ENCODE results near the gene PAPPA2. TPM values are rescaled to one million over a fixed set of nuclear protein-coding genes. Genes with fewer than 3 reads are reported as not detected.

The PAPPA2 gene
- total RNA-seq, 4 donors from 2014 or later, result 0.07 to 0.97 (median 0.14) TPM

DNA sequence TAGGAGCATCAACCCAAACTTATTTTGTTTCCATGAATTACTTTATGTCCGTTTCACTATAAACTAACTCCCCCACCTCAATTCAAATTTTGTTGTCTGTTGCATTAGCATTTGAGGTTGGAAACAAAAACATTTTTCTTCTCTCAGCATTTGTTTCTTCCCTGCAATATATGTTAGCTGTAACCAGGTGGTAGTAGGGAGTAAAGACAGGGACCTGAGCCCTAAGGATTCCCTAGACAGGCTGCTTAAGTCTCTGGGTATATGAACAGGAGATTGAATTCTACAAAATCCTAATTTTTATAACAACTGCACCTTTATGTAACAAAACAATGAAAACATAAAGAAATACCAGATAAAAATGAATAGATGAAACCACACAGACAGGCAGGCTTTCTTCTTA, 242.6 kb downstream of the PAPPA2 start:
- H3K4me3 ChIP-seq (ENCODE audit: low read depth, poor library complexity, severe bottlenecking), result no peak overlapping the region
- no peak for DNase-seq (ENCODE audit: low spot score in 2 of 2)
- TF ChIP-seq, protein P1, sequence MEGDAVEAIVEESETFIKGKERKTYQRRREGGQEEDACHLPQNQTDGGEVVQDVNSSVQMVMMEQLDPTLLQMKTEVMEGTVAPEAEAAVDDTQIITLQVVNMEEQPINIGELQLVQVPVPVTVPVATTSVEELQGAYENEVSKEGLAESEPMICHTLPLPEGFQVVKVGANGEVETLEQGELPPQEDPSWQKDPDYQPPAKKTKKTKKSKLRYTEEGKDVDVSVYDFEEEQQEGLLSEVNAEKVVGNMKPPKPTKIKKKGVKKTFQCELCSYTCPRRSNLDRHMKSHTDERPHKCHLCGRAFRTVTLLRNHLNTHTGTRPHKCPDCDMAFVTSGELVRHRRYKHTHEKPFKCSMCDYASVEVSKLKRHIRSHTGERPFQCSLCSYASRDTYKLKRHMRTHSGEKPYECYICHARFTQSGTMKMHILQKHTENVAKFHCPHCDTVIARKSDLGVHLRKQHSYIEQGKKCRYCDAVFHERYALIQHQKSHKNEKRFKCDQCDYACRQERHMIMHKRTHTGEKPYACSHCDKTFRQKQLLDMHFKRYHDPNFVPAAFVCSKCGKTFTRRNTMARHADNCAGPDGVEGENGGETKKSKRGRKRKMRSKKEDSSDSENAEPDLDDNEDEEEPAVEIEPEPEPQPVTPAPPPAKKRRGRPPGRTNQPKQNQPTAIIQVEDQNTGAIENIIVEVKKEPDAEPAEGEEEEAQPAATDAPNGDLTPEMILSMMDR (IDR thresholded peaks at IDR 0.05), result no peak
- no peak for TF ChIP-seq POLR2A (IDR thresholded peaks at IDR 0.05)
- intact Hi-C loops (cut with DNase I; ENCODE audit: low total_unique reads), result no loop called here
- 62 to 78% methylated on average over 1 of the region's 1 CpG for WGBS, 2 donors

DNA sequence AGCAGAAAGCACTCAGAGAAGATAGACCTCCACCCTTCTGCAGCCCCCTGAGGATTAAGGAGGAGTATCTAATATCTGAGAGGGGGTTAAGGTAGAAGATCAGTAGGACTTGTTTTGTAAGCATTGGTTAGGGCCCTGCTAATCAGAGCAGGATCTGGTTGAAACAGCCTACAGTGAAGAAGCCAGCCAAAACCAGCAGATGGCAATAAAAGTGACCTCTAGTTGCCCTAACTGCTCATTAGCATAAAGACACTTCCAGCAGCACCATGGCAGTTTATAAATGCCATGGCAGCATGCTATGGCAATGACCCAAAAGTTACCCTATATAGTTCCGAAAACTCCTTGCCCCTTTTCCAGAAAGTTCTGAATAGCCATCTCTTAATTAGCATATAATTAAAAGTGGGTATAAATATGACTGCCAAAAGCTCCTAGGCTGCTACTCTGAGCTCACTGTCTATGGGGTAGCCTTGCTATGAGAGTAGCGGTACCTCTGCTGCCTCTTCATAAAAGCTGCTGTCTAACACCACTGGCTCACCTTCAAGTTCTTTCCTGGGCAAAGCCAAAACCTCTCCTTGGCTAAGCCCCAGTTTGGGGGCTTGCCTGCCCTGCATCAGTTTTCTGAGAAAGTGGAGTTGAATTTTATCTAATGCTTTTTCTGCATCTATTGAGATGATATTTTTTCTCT, 254.2 kb downstream of the PAPPA2 start:
- DNase-seq (ENCODE audit: low spot score in 2 of 2), result no peak
- 70 to 94% methylated on average over 2 of the region's 2 CpGs for WGBS, 2 donors
- no peak overlapping the region for H3K4me3 ChIP-seq (ENCODE audit: low read depth, poor library complexity, severe bottlenecking)
- TF ChIP-seq POLR2A (IDR thresholded peaks at IDR 0.05), result no peak
- TF ChIP-seq, protein P1 (IDR thresholded peaks at IDR 0.05), result no peak
- intact Hi-C loops (cut with DNase I; ENCODE audit: low total_unique reads), result no loop called here

DNA sequence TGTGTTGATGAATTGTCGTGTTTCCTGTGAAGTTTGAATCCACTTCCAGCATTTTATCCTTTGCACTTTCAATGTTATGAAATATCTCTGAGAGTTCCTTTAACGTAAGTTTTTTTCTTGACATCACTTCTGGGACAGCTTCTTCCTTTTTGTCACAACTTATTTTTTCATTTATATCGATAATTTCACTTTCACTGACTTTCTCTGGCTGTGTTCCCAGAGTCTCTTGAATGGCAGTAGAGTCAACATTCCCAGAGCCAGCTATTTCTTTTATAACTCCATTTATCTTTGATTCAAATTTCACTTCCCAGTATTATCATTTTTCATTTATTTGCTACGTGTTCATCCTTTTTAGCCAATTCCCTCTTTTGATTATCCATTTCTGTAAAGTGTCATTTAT, 256.5 kb downstream of the PAPPA2 start:
- WGBS, 2 donors, result 32 to 36% methylated on average over 4 of the region's 4 CpGs
- no peak overlapping the region for H3K4me3 ChIP-seq (ENCODE audit: low read depth, poor library complexity, severe bottlenecking)
- intact Hi-C loops (cut with DNase I; ENCODE audit: low total_unique reads), result no loop called here
- DNase-seq (ENCODE audit: low spot score in 2 of 2), result no peak
- TF ChIP-seq, protein P1 (IDR thresholded peaks at IDR 0.05), result no peak
- no peak for TF ChIP-seq POLR2A (IDR thresholded peaks at IDR 0.05)

DNA sequence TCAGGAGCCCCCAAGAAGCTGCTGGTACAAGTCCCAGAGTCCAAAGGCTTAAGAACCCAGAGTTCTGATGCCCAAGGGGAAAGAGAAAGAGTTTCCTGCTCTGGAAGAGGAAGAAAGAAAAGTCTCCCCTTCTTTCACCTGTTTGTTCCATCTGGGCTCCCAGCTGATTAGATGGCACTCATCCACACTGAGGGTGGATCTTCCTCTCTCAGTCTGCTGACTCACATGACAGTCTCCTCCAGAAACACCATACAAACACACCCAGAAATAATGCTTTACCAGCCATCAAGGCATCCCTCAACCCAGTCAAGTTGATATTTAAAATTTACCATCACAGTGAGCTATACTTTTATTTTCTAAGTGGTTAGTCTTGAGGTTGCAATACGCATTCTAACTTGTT, 257.9 kb downstream of the PAPPA2 start:
- no peak for DNase-seq (ENCODE audit: low spot score in 2 of 2)
- H3K4me3 ChIP-seq (ENCODE audit: low read depth, poor library complexity, severe bottlenecking), result no peak overlapping the region
- 85 to 86% methylated on average over 1 of the region's 1 CpG for WGBS, 2 donors
- intact Hi-C loops (cut with DNase I; ENCODE audit: low total_unique reads), result no loop called here
- no peak for TF ChIP-seq POLR2A (IDR thresholded peaks at IDR 0.05)
- TF ChIP-seq, protein P1 (IDR thresholded peaks at IDR 0.05), result no peak

DNA sequence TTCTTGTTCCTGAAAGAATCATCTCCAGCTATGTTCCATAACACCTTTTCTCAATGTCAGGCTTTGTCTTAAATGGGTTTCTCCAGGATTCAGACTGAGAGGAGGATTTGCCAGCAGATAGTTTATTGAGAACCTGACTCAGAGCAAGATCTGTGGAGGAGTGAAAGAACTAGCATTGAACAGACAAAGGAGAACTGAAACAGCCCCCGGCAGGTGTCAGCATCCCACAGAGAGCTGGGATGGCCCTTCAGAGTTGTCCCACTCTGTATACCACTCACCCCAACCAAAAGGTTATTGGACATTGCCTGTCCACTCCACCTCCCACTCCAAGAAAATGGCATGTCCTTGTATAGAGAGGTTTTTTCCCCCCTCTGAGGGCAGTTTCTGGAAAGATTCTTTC, 270.7 kb downstream of the PAPPA2 start:
- no peak for DNase-seq (ENCODE audit: low spot score in 2 of 2)
- intact Hi-C loops (cut with DNase I; ENCODE audit: low total_unique reads), result no loop called here
- WGBS, 2 donors, result 84 to 95% methylated on average over 1 of the region's 1 CpG

More for the DNA sequence above, 270.7 kb downstream of the PAPPA2 start:
- no peak overlapping the region for H3K4me3 ChIP-seq (ENCODE audit: low read depth, poor library complexity, severe bottlenecking)
- no peak for TF ChIP-seq POLR2A (IDR thresholded peaks at IDR 0.05)
- TF ChIP-seq, protein P1 (IDR thresholded peaks at IDR 0.05), result no peak

All from lower leg skin (tissue), 4 donors.